Measurements from ENCODE around the gene TAGLN2.

TAGLN2 gene

GRCh38 chr1:159947942-159948341, 22.6 kb upstream of the TAGLN2 start:
- DNase-seq: no peak

DNA sequence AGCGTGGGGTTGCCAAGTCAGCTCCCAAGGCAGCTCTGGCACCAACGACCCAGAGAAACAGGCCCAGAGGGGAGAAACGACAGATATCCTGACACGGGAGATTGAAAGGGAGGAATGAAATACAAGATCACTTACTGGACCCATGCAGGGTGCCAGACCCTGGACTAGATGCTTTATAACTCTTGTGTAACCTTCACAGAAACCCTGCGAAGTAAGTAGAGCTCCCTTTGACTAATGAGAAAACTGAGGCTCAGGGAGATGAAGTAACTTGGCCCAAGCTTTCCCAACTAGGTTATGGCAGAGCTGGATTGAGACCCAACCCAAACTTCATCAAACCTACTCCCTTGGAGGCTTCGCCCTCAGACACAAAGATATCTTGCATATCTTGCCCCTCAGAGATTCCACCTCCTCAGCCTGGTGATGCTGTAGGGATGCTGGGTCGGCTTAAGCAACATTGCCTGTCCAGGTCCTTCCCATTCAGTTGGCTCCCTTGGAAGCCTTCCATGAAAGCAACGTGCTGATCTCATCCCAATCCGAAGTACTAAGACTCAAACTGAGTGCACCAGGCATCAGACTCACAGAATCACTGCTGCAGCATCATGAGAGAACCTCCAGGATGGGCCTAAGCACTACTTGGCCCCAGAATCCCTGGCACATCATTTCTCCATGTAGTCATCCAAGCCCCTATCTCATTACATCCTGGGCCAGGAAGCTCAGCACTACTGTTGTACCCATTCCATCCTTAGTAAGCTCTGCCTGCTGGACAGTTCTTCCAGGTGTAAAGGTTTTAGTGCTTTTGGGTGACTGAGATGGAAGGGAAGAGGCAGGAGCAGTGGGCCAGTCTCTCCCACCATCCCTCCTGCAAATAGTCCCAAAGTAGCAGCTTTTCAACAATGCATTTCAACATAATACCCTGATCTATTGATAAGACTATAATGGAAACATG, 21.2 kb upstream of the TAGLN2 start:
- no peak for DNase-seq

DNA sequence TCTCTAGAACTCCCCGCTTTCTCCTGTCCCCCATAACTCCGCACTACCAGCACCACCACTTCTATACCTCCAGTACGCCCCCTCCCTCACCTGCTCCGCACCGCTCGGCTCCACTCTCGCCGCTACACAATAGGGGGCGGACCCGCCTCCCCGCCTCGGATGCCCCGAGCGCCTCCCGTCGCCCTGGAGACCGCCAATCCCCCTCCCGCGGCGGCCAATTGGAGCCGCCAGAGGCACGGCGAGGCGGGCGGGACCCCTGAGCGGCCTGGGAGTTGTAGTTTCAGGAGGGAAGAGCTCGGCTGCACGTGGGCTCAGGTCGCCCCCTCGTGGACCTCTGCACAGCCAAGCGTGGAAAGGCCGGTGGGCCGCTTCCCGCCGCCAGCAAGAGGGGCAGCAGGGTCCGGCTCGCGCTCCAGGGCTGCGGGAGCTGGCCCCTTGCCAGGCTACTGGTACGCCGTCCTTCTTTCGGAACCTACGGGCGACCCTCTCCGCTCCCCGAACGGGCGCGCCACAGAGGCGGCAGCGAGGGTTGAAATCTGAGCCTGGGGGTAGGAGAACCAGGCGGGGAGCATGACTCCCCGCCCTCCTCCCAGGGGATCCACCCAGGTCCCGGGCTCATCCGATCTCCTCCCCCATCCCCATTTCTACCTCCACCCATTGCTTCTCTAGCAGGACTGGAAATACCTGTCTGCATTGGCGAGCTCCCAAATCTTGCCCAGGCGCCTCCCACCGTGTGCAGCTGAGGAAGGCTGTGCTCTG, 20.4 kb upstream of the TAGLN2 start, which contains the start of gene IGSF9:
Gene IGSF9 (minus strand): TSS at position 131 of the 759 bp plus-strand sequence. CDS start 2,159 bp downstream, outside the sequence.
- peak; percentile 58 for DNase-seq

GRCh38 chr1:159944623-159945455, 19.5 kb upstream of the TAGLN2 start:
- DNase-seq: no peak

- no peak for DNase-seq
These were observed 18.8 kb upstream of the TAGLN2 start for GRCh38 chr1:159943908-159944622.

- no peak for DNase-seq
These were observed 18.0 kb upstream of the TAGLN2 start for GRCh38 chr1:159943278-159943640.

- no peak for DNase-seq
These were observed 17.4 kb upstream of the TAGLN2 start for GRCh38 chr1:159942632-159943277.

GRCh38 chr1:159941591-159942560, 16.6 kb upstream of the TAGLN2 start:
- no peak for DNase-seq

DNA sequence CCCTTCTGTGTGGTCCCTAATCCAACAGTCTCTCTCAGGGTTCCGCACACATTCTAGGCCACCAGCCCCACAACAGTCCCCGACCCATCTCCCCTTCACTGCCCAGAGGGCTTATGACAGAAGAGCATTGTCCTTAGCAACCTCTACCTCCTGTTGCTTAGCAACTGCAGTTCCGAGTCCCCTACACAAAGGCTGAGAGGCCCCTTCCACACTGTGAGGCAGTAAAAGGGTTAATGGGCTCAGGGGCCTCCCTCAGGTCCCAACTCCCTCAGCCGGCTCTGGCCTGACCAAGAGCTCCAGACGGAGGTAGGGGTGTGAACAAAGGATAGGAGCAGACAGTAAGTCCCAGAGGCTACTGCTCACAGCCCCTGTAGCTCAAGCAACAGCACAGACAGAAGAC, 15.8 kb upstream of the TAGLN2 start:
- no peak for DNase-seq

DNA sequence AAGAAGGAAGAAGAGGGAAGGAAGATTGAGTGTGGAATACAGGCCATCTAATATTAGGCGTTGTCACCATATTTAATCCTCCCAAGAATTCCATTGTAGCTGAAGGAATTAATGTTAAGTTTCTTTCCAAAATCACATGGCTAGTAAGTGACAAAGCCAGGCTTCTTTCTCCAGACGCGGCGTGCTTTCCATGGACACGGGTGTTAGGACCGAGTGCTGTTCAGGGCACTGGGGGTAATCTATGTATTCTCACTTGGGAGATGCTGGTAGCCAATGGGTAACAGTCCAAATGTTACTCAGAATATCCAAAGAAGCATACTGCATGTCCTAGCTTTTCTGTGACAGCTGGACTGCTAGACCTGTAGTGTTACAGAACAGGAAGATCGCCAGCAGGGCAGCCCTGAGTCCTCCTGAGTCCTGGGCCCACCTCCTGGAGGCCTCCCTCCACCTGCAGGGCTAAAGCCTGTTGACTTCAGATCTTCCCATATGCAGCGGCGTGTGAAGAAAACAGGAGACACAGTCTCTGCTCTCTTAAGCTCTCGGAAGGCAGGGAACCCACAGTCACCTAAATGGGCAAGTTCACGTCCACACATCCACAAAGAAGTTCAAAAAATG, 14.8 kb upstream of the TAGLN2 start:
- DNase-seq: no peak

- DNase-seq: no peak
These were observed 14.3 kb upstream of the TAGLN2 start for GRCh38 chr1:159939678-159940002.

- no peak for DNase-seq
These were observed 13.8 kb upstream of the TAGLN2 start for GRCh38 chr1:159938905-159939677.

GRCh38 chr1:159938211-159938852, 13.0 kb upstream of the TAGLN2 start:
- peak; percentile 48 for DNase-seq

DNA sequence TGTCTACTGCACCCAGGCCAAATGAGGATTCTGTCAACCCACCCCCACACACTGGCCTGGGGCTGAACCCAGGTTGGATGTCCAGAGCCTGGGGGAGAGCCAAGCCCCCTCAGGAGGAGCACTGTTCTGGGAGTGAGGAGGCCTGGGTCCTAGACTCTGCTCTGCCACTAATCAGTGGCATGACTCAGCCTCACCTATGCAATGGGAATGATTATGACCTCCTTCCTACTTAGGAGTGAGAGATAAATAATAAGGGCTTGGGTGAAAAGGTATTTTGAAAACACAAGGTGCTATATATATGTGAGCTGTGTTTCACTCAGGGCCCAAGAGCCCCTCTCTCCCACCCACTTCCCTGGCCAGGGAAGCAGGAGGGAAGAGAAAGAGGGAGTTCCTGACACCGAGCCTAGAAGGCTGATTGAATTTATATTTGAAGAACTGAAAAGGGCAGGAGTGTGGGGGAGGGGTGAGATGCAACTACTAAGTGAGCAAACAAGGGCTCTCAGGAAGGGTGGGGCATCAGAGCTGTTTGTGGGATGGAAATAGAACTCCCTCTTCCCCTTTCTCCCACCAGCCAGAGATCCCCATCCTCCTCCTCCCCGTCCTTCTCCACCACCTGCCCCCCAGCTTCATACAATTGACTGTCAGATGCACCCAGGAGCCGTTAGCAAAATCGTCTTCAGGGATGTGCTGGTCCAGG, 11.9 kb upstream of the TAGLN2 start:
- no peak for DNase-seq

DNA sequence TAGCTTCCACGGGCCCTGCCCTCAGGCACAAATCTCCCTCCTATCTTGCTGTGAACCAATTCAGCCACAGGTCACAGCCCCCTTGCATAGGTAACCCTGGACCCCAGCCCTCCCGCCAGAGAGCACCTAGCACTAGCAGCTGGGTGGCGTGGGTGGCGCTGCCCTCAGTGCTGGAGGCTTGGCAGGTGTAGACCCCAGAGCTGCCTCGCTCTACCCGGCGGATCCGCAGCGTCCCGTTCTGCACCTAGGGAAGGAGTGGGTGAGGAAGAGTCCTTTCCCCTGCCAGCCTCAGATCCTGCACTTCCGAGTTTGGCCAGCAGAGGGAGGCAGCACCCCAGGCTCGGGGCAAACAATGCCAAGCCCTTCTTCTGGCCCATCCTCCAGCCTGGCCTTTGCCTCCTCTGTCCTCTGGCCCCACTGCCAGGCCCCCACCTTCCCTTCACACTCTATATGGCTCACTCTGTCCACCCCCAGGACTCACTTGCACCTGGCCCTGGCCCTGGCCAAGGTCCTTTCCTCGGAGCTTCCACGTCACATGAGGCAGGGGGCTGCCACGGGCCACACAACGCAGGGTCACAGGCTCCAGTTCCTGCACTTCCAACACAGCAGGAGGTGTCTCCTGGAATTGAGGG, 11.1 kb upstream of the TAGLN2 start:
- peak; percentile 88 for DNase-seq

DNA sequence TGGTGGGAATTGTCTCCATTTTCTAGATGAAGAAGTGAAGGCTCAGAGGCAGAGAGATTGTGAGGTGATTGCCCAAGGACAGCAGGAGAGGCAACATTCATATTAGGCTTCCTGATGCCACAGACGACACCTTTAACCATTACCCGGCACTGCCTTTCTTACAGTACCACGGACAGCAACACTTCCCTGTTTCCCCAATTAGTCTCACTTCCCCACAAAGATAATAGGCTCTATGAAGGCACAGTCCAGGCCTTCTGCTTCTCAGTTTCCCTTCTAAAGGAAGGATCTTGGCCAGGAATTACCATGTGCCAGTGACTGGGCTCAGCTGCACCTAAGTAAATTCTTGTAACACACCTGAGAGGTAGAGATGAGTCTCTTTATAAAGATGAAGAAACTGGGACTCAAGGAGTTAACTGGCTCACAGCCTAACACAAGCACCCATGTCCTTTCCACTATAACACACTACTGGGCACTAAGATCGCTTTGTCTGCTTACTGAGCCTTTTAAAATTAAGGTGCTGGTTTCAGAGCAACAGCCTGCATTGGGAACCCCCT, 10.5 kb upstream of the TAGLN2 start:
- DNase-seq: no peak

- no peak for DNase-seq
These were observed 10.0 kb upstream of the TAGLN2 start for GRCh38 chr1:159935305-159935704.
